LNCAP (cell line): ENCODE data around the gene ENPP1.

Source experiments
- CTCF ChIP-seq: fragments of 450-650 bp; IDR thresholded peaks from 2 replicates; pipeline ENCODE4 v1.5.1; 2017; ENCODE audit warnings: mild to moderate bottlenecking

ENPP1 gene

GRCh38 chr6:131844243-131844841 lies 36.5 kb downstream of the ENPP1 start:
- TF ChIP-seq CTCF = no peak

- no peak for TF ChIP-seq CTCF
Observed at GRCh38 chr6:131846023-131846663, 38.3 kb downstream of the ENPP1 start.

GRCh38 chr6:131846905-131847304 lies 39.1 kb downstream of the ENPP1 start:
- no peak for TF ChIP-seq CTCF

- TF ChIP-seq CTCF = no peak
Observed at GRCh38 chr6:131849799-131850198, 42.0 kb downstream of the ENPP1 start.

GRCh38 chr6:131851049-131851769 lies 43.4 kb downstream of the ENPP1 start:
- no peak for TF ChIP-seq CTCF

GRCh38 chr6:131852200-131852599 lies 44.4 kb downstream of the ENPP1 start:
- TF ChIP-seq CTCF = no peak

GRCh38 chr6:131854803-131855202 lies 47.0 kb downstream of the ENPP1 start:
- TF ChIP-seq CTCF = no peak
